Fibroblast of lung (primary cell): ENCODE measurements around the gene FMNL1.

Experiments
- CTCF ChIP-seq, 2 donors: IDR thresholded peaks in 1 of 2; conservative IDR thresholded peaks in 1 of 2; 1 replicate in 1 of 2; 2 replicates in 1 of 2; pipeline ENCODE4 v1.5.1; 2011 to 2012; ENCODE audit warnings: low read length in 2 of 2, control low read depth in 1 of 2, inconsistent platforms in 1 of 2, low read depth in 1 of 2, mild to moderate bottlenecking in 1 of 2
- EZH2 ChIP-seq: IDR thresholded peaks from 2 replicates; pipeline ENCODE4 v1.5.1; 2012; ENCODE audit warnings: low read length, control low read depth, mild to moderate bottlenecking; ENCODE audit errors: missing control alignments

DNA sequence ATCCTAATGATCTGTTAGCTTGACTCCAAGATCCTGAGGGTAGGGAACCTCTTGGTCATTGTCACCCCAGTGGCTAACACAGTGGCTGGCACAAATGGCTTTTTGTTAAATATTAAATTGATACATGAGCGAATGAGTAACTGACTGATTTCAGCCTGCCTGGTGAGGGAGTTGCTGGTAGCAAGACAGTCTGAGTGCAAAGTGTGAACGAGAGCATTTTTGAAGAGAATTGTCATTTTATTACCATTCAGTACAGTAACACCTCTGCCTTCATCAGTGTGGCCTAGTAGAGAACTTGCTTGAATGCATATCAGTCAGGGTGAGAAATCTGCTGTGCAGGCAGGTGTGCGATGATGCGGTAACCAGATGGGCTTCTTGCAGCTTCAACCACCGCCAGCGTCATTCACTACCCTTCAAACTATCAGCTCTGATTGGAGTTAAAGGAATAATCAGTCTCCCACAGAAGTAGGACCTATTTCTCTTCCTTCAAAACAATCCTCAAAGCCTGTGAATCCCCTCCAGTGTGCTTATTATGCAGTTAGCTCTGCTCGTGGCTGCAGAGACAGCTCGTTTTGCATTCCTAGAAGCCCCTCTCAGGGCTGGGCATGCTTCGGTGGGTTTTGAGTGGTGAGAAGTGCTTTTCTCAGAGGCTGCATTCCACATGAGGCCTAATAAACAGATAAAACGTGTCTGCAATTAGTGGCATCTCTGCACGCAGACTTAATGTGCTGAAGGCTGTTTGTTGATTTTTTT, 31.0 kb upstream of the FMNL1 start:
- TF ChIP-seq CTCF (conservative IDR thresholded peaks at IDR 0.05 in 1 of 2, IDR thresholded peaks at IDR 0.05 in 1 of 2; ENCODE audit: low read depth in 1 of 2, low read length in 2 of 2), result no peak
- TF ChIP-seq EZH2, result no peak
